Smooth muscle cell of the brain vasculature (primary cell): ENCODE data around the gene ARHGEF17.

Experiments
- DNase-seq: peaks from one replicate; pipeline ENCODE4 v3.0.0-alpha.2; 2012; ENCODE audit warnings: low read depth, low spot score

ARHGEF17 gene

GRCh38 chr11:73331138-73331916 lies 23.3 kb downstream of the ARHGEF17 start:
- no peak for DNase-seq

GRCh38 chr11:73333173-73333572 lies 25.1 kb downstream of the ARHGEF17 start:
- DNase-seq = no peak

- no peak for DNase-seq
Observed at GRCh38 chr11:73333640-73334383, 25.7 kb downstream of the ARHGEF17 start.

GRCh38 chr11:73334384-73335203 lies 26.5 kb downstream of the ARHGEF17 start:
- peak; percentile 92 for DNase-seq

- peak; percentile 83 for DNase-seq
Observed at GRCh38 chr11:73335204-73335923, 27.3 kb downstream of the ARHGEF17 start.

- no peak for DNase-seq
Observed at GRCh38 chr11:73337846-73338245, 29.8 kb downstream of the ARHGEF17 start.

GRCh38 chr11:73338279-73338678 lies 30.2 kb downstream of the ARHGEF17 start:
- no peak for DNase-seq

GRCh38 chr11:73340164-73340563 lies 32.1 kb downstream of the ARHGEF17 start:
- DNase-seq = no peak

GRCh38 chr11:73342633-73343032 lies 34.6 kb downstream of the ARHGEF17 start:
- no peak for DNase-seq

GRCh38 chr11:73343076-73343873 lies 35.2 kb downstream of the ARHGEF17 start:
- DNase-seq = no peak

GRCh38 chr11:73344191-73344607 lies 36.1 kb downstream of the ARHGEF17 start:
- no peak for DNase-seq

- no peak for DNase-seq
Observed at GRCh38 chr11:73345481-73346160, 37.5 kb downstream of the ARHGEF17 start.

- DNase-seq = no peak
Observed at GRCh38 chr11:73346186-73346935, 38.3 kb downstream of the ARHGEF17 start.

- no peak for DNase-seq
Observed at GRCh38 chr11:73347067-73347466, 39.0 kb downstream of the ARHGEF17 start.

- DNase-seq = no peak
Observed at GRCh38 chr11:73348838-73349237, 40.8 kb downstream of the ARHGEF17 start.

GRCh38 chr11:73349633-73350032 lies 41.6 kb downstream of the ARHGEF17 start:
- no peak for DNase-seq

- DNase-seq = no peak
Observed at GRCh38 chr11:73350908-73351636, 43.0 kb downstream of the ARHGEF17 start.

GRCh38 chr11:73353422-73353821 lies 45.3 kb downstream of the ARHGEF17 start:
- DNase-seq = no peak

GRCh38 chr11:73355109-73355508 lies 47.0 kb downstream of the ARHGEF17 start:
- DNase-seq = no peak
